CD14-positive monocyte (primary cell): ENCODE measurements around the gene DUS3L. TPM values are rescaled to one million over a fixed set of nuclear protein-coding genes. Genes with fewer than 3 reads are reported as not detected.

Experiments used
- DNase-seq, 3 donors: peaks; one replicate each; pipeline ENCODE4 v3.0.0-alpha.2; 2011 to 2022
- H2AFZ ChIP-seq: 2 replicates; pipeline ENCODE4 v1.6.0; 2012; ENCODE audit warnings: mild to moderate bottlenecking, low read depth, low read length, inconsistent platforms; ENCODE audit not compliant: insufficient read depth, poor library complexity, severe bottlenecking
- H3K27ac ChIP-seq, 2 donors: 1 replicate in 1 of 2; 2 replicates in 1 of 2; pipeline ENCODE4 v1.5.1; 2012 to 2013; ENCODE audit warnings: low read length in 2 of 2, control low read depth in 1 of 2, inconsistent platforms in 1 of 2, low read depth in 1 of 2, mild to moderate bottlenecking in 1 of 2
- H3K27me3 ChIP-seq, 2 donors: one replicate each; pipeline versions ENCODE4 v1.6.0 to v1.6.1; 2011 to 2013; ENCODE audit warnings: low read length in 2 of 2; ENCODE audit not compliant: control insufficient read depth in 2 of 2, insufficient read depth in 2 of 2
- H3K36me3 ChIP-seq, 2 donors: replicated peaks in 1 of 2; 1 replicate in 1 of 2; 2 replicates in 1 of 2; pipeline versions ENCODE4 v1.5.1 to v1.6.1; 2012 to 2013; ENCODE audit warnings: low read length in 2 of 2, control low read depth in 1 of 2, inconsistent platforms in 1 of 2, mild to moderate bottlenecking in 1 of 2; ENCODE audit not compliant: insufficient read depth in 2 of 2, control insufficient read depth in 1 of 2
- H3K4me1 ChIP-seq, 2 donors: 1 replicate in 1 of 2; 2 replicates in 1 of 2; pipeline versions ENCODE4 v1.5.1 to v1.6.1; 2012 to 2013; ENCODE audit warnings: low read length in 2 of 2, control low read depth in 1 of 2, inconsistent platforms in 1 of 2, mild to moderate bottlenecking in 1 of 2, moderate library complexity in 1 of 2; ENCODE audit not compliant: insufficient read depth in 2 of 2, control insufficient read depth in 1 of 2
- H3K4me2 ChIP-seq: replicated peaks from 2 replicates; pipeline ENCODE3; 2012; ENCODE audit warnings: low read length, moderate library complexity, mild to moderate bottlenecking; ENCODE audit not compliant: poor library complexity, severe bottlenecking; ENCODE audit errors: extremely low read depth
- H3K4me3 ChIP-seq, 3 experiments: fragments of 200-600 bp in 1 of 3; sonication (generic) in 1 of 3; replicated peaks in 1 of 3; 1 replicate in 2 of 3; 2 replicates in 1 of 3; pipeline ENCODE4 v1.5.1; 2011 to 2013; ENCODE audit warnings: low read length in 3 of 3, mild to moderate bottlenecking in 3 of 3, control low read depth in 2 of 3, low read depth in 2 of 3, inconsistent platforms in 1 of 3, moderate library complexity in 1 of 3
- H3K79me2 ChIP-seq: 2 replicates; pipeline ENCODE4 v1.6.0; 2012; ENCODE audit warnings: mild to moderate bottlenecking, control low read depth, inconsistent platforms, low read length, moderate library complexity; ENCODE audit not compliant: insufficient read depth
- H3K9ac ChIP-seq: 2 replicates; pipeline ENCODE4 v1.6.0; 2017; ENCODE audit warnings: low read length, mild to moderate bottlenecking; ENCODE audit not compliant: insufficient read depth, poor library complexity, severe bottlenecking
- H3K9me3 ChIP-seq, 2 donors: replicated peaks in 1 of 2; 1 replicate in 1 of 2; 2 replicates in 1 of 2; pipeline versions ENCODE4 v1.5.1 to v1.6.1; 2012 to 2013; ENCODE audit warnings: low read length in 2 of 2, control low read depth in 1 of 2; ENCODE audit not compliant: control insufficient read depth in 1 of 2, insufficient read depth in 1 of 2
- H4K20me1 ChIP-seq: 2 replicates; pipeline ENCODE4 v1.6.0; 2012; ENCODE audit warnings: mild to moderate bottlenecking, low read length, control low read depth, moderate library complexity; ENCODE audit not compliant: insufficient read depth
- H3K27ac Mint-ChIP-seq, 7 donors: one replicate each; pipeline ENCODE4 v1.8.0; 2020; ENCODE audit warnings: mild to moderate bottlenecking in 7 of 7, mixed read lengths in 7 of 7, moderate library complexity in 6 of 7, inconsistent platforms in 2 of 7
- H3K27me3 Mint-ChIP-seq, 3 donors: one replicate each; pipeline ENCODE4 v1.8.0; 2021 to 2022; ENCODE audit warnings: low read depth in 3 of 3, mild to moderate bottlenecking in 3 of 3, mixed read lengths in 3 of 3, moderate library complexity in 3 of 3, inconsistent platforms in 1 of 3
- H3K36me3 Mint-ChIP-seq, 2 donors: one replicate each; pipeline ENCODE4 v1.8.0; 2020; ENCODE audit warnings: mixed read lengths in 2 of 2, inconsistent platforms in 1 of 2, mild to moderate bottlenecking in 1 of 2
- H3K4me1 Mint-ChIP-seq: one replicate; pipeline ENCODE4 v1.8.0; 2020; ENCODE audit warnings: mild to moderate bottlenecking, mixed read lengths
- H3K4me3 Mint-ChIP-seq, 2 donors: one replicate each; pipeline ENCODE4 v1.8.0; 2020; ENCODE audit warnings: mild to moderate bottlenecking in 2 of 2, mixed read lengths in 2 of 2, moderate library complexity in 1 of 2
- H3K9me3 Mint-ChIP-seq, 7 donors: one replicate each; pipeline ENCODE4 v1.8.0; 2020 to 2022; ENCODE audit warnings: mixed read lengths in 7 of 7, mild to moderate bottlenecking in 6 of 7, moderate library complexity in 6 of 7, inconsistent platforms in 2 of 7
- WGBS: methylation state at CpG from one replicate; pipeline ENCODE4 v1.1.5; 2013; ENCODE audit warnings: missing lambda C conversion rate; ENCODE audit not compliant: insufficient coverage; 5-methylcytosine and 5-hydroxymethylcytosine counted together
- intact Hi-C, 2 donors: fragments of 100-400 bp; cut with micrococcal nuclease; formaldehyde crosslinking; loops; one replicate each; pipeline versions ENCODE4 v1.15.0 to v1.15.1; 2023
- polyA plus RNA-seq, 3 donors: library from polyadenylated mRNA; depleted of rRNA in 1 of 3; unstranded in 2 of 3; stranded (reverse) in 1 of 3; fragments of 300-500 nt in 2 of 3; fragments of >200 nt in 1 of 3; fragmentation: Illumina TruSeq in 2 of 3; gene quantifications; 1 replicate in 2 of 3; 2 replicates in 1 of 3; pipeline ENCODE4 v1.2.3, GENCODE V29; 2012 to 2021
- TF ChIP-seq, protein P1 (sequence below): fragments of 200-600 bp; IDR thresholded peaks from one replicate; pipeline ENCODE4 v1.8.0; 2022; ENCODE audit warnings: antibody characterized with exemption, mild to moderate bottlenecking

The DUS3L gene
- polyA plus RNA-seq, 3 donors: 17.4 to 40.2 (median 23.4) TPM

DNA sequence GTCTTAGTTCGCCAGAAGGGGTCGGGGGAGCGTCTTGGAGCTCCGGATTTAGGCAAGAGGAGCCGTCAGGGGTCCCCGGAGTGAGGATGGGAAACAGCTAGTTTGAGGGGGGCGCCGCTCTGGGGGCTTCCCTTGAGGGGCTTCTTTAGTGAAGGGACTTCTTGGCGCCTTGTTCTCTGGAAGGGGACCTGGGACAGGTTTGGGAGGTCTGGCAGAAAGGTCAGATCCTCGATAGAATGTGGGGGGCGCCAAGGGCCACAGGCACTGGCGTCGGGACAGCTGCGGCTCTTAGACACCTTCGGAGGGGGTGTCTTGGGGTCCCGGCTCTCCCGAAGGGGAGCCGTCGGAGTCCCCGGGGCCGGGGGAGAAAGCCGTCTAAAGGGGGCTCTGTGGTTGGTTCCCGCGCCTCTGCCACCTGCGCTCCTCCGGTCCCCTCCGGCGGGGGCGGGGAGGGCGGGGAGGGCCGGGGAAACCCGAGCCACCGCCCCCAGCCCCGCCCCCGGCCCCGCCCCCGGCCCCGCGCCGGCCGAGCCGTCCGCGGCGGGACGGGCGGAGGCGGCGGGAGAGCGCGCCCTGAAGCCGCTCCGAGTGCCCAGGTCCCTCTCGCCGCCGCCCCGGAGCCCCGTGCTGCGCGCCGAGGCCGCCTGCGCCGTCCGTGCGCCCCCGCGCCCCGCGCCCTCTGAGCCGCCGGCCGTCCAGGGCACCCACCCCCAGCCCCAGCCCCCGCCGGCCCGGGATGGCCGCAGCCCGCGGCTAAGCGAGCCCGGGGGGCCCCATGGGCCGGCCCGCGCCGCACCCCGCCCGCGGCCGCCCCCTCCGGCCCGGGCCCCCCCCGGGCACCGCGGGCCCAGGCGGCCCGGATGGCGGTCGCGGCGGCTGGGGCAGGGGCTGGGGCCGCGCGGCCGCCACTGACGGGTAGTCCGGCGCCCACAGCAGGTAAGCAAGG, 13.8 kb upstream of the DUS3L start, which contains the start of gene NRTN:
Gene NRTN (plus strand): TSS at position 552 of the 946 bp plus-strand sequence. CDS start 19,099 bp downstream, outside the sequence.
- TF ChIP-seq, protein P1, sequence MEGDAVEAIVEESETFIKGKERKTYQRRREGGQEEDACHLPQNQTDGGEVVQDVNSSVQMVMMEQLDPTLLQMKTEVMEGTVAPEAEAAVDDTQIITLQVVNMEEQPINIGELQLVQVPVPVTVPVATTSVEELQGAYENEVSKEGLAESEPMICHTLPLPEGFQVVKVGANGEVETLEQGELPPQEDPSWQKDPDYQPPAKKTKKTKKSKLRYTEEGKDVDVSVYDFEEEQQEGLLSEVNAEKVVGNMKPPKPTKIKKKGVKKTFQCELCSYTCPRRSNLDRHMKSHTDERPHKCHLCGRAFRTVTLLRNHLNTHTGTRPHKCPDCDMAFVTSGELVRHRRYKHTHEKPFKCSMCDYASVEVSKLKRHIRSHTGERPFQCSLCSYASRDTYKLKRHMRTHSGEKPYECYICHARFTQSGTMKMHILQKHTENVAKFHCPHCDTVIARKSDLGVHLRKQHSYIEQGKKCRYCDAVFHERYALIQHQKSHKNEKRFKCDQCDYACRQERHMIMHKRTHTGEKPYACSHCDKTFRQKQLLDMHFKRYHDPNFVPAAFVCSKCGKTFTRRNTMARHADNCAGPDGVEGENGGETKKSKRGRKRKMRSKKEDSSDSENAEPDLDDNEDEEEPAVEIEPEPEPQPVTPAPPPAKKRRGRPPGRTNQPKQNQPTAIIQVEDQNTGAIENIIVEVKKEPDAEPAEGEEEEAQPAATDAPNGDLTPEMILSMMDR: no peak
- peak within 1 kb of the TSS in 1 of 3 experiments; percentile 67 for H3K4me3 ChIP-seq
- Mint-ChIP-seq H3K9me3 (peaks cover 0 to 22% (median 13%) of the 10 kb centered on the region in 7 donors), H3K4me3 (peak within 1 kb of the TSS; percentile 60 to 86), H3K27ac (peak within 1 kb of the TSS in 2 of 7 donors; percentile 63 to 65), H3K36me3 (peaks cover 0 to 6% of the 10 kb centered on the region in 2 donors), H3K27me3 (peaks cover 55 to 76% (median 71%) of the 10 kb centered on the region in 3 donors), H3K4me1 (peaks cover 23% of the 10 kb centered on the region)
- peaks cover 10 to 17% of the 10 kb centered on the region in 2 donors for H3K9me3 ChIP-seq
- peak within 1 kb of the TSS; percentile 74 for H2AFZ ChIP-seq
- H3K4me2 ChIP-seq: peak within 1 kb of the TSS; percentile 77
- no peaks in the 10 kb centered on the region for H3K79me2 ChIP-seq
- H3K9ac ChIP-seq: no peak within 1 kb of the TSS
- no peak within 1 kb of the TSS for H3K27ac ChIP-seq
- under 1% methylated on average over 98 of the region's 107 CpGs for WGBS
- no peaks in the 10 kb centered on the region for H3K36me3 ChIP-seq
- peaks cover 15 to 16% of the 10 kb centered on the region in 2 donors for H3K4me1 ChIP-seq
- no peak for DNase-seq
- intact Hi-C loops: loop anchor here (5.0 to 10.0 kb wide), 3 partner anchors 88 to 220 kb away; no protein-coding TSS in a partner anchor
- no peaks in the 10 kb centered on the region for H4K20me1 ChIP-seq
- H3K27me3 ChIP-seq: peaks cover 10 to 50% of the 10 kb centered on the region in 2 donors

DNA sequence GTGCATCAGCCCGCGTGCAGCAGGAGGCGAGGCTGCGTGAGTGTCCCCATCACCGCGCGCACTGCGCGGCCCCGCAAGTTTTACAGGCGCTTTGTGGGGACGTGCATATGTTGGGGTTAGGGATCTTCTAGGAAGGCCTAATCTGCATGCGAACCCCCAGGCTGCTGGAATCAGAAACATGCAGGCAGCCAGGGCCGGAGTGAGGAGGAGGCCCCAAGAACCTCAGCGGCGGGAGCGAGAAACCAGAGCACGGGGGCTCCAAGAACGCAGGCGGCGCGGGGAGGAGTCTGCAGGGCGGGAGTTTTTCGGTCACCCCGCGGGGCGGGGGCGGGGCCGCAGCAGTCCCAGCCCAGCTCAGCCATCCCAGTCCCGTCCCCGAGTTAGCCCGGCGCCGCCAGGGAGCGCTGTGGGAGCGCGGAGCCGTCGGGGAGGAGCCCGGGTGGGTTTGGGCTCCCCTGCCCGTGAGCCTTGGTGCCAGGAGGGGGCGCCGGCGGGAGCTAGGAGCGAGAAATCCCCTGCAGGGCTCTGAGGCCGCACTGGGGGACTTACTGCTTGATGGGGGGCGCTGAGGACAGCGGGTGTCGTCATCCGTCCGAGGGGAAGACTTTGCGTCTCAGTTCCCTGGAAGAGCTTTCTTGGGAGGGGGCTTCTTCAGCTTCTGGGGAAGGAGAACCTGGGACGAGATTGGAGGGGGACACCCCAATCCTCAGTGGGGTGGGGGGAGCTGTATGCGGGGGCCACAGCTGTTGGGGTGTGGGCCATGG, 13.0 kb upstream of the DUS3L start:
- Histone ChIP-seq H3K27me3 (peaks cover 10 to 55% of the 10 kb centered on the region in 2 donors), H3K79me2 (no peaks in the 10 kb centered on the region), H3K4me2 (peak overlapping the region; percentile 77), H3K36me3 (no peaks in the 10 kb centered on the region), H2AFZ (peak overlapping the region; percentile 74), H3K9me3 (peaks cover 10 to 17% of the 10 kb centered on the region in 2 donors), H4K20me1 (no peaks in the 10 kb centered on the region), H3K4me1 (peaks cover 15 to 16% of the 10 kb centered on the region in 2 donors), H3K27ac (no peak overlapping the region), H3K4me3 (peak overlapping the region in 2 of 3 experiments; percentile 27 to 67), H3K9ac (no peak overlapping the region)
- intact Hi-C loops: loop anchor here (5.0 to 10.0 kb wide), 2 partner anchors 218 to 221 kb away; no protein-coding TSS in a partner anchor
- Mint-ChIP-seq H3K36me3 (peaks cover under 1 to 6% of the 10 kb centered on the region in 2 donors), H3K27me3 (peaks cover 63 to 82% (median 74%) of the 10 kb centered on the region in 3 donors), H3K9me3 (peaks cover 0 to 24% (median 13%) of the 10 kb centered on the region in 7 donors), H3K27ac (peak overlapping the region in 2 of 7 donors; percentile 63 to 65), H3K4me1 (peaks cover 24% of the 10 kb centered on the region), H3K4me3 (peak overlapping the region; percentile 60 to 86)
- DNase-seq: peak; percentile 69 to 85 (median 80)
- TF ChIP-seq, protein P1: peak; percentile 95
- 1% methylated on average over 52 of the region's 54 CpGs for WGBS
